Upper lobe of left lung (tissue), 6 donors: ENCODE measurements around the gene NRXN3. TPM values are rescaled to one million over a fixed set of nuclear protein-coding genes. Genes with fewer than 3 reads are reported as not detected.

Source experiments
- ATAC-seq, 2 donors: fragments of 200-7000 bp; cut with Tn5 transposase; one replicate each; pipeline ENCODE4 v1.9.1; 2022; ENCODE audit warnings: mild to moderate bottlenecking in 2 of 2, moderate library complexity in 2 of 2; ENCODE audit not compliant: low FRiP score in 2 of 2
- DNase-seq, 2 donors: peaks; one replicate each; pipeline ENCODE4 v3.0.0-alpha.2; 2019 to 2020
- H3K27ac ChIP-seq, 4 donors: fragments of 200-600 bp; sonication (generic); one replicate each; pipeline ENCODE4 v1.5.1; 2016 to 2019
- H3K27me3 ChIP-seq, 4 donors: fragments of 200-600 bp; sonication (generic); one replicate each; pipeline ENCODE4 v1.5.1; 2017 to 2019
- H3K36me3 ChIP-seq, 4 donors: fragments of 200-600 bp; sonication (generic); one replicate each; pipeline ENCODE4 v1.5.1; 2016 to 2019
- H3K4me1 ChIP-seq, 4 donors: fragments of 200-600 bp; sonication (generic); one replicate each; pipeline ENCODE4 v1.5.1; 2018 to 2019
- H3K4me3 ChIP-seq, 4 donors: fragments of 200-600 bp; sonication (generic); one replicate each; pipeline ENCODE4 v1.5.1; 2017 to 2019; ENCODE audit warnings: mild to moderate bottlenecking in 2 of 4, moderate library complexity in 1 of 4
- H3K9me3 ChIP-seq, 4 donors: fragments of 200-600 bp; sonication (generic); one replicate each; pipeline ENCODE4 v1.5.1; 2018 to 2019
- EP300 ChIP-seq, 4 donors: sonication (generic); formaldehyde crosslinking; IDR thresholded peaks; one replicate each; pipeline ENCODE4 v1.5.1; 2017; ENCODE audit warnings: antibody characterized with exemption in 4 of 4, control low read depth in 2 of 4
- POLR2A ChIP-seq, 4 donors: fragments of 450-650 bp; IDR thresholded peaks; one replicate each; pipeline ENCODE4 v1.5.1; 2016 to 2017; ENCODE audit warnings: antibody characterized with exemption in 4 of 4, mild to moderate bottlenecking in 2 of 4
- POLR2AphosphoS5 ChIP-seq, 2 donors: sonication (generic); formaldehyde crosslinking; IDR thresholded peaks; one replicate each; pipeline ENCODE4 v1.5.1; 2017; ENCODE audit warnings: antibody characterized with exemption in 2 of 2
- WGBS, 2 donors: methylation state at CpG; one replicate each; pipeline ENCODE4 v1.1.5; 2017 to 2018; 5-methylcytosine and 5-hydroxymethylcytosine counted together
- total RNA-seq, 6 donors: library from RNA; depleted of rRNA in 4 of 6; stranded (reverse); fragments of >200 nt in 4 of 6; gene quantifications; one replicate each; pipeline versions ENCODE4 v1.1.0 to v1.2.1, GENCODE V29; 2016 to 2021
- TF ChIP-seq, protein P1 (sequence below), 6 experiments: fragments of 450-650 bp in 4 of 6; fragments of 200-600 bp in 2 of 6; sonication (generic) in 2 of 6; IDR thresholded peaks; one replicate each; pipeline ENCODE4 v1.5.1; 2016 to 2019; ENCODE audit warnings: antibody characterized with exemption in 6 of 6
- donor health status: DM: no; HTN: no; CAD: no; lungs with moderate emphysema.
- donor health status: DM: no; HTN: yes; CAD: no; lungs with severe emphysema.

NRXN3 gene
- total RNA-seq, 6 donors from 2014 or later, result 4.4 to 14.9 (median 7.2) TPM

GRCh38 chr14:79229383-79229909 lies 1059.3 kb downstream of the NRXN3 start:
- TF ChIP-seq POLR2AphosphoS5 (IDR thresholded peaks at IDR 0.05) (no peak), EP300 (IDR thresholded peaks at IDR 0.05) (no peak), POLR2A (IDR thresholded peaks at IDR 0.05) (no peak)
- TF ChIP-seq, protein P1, sequence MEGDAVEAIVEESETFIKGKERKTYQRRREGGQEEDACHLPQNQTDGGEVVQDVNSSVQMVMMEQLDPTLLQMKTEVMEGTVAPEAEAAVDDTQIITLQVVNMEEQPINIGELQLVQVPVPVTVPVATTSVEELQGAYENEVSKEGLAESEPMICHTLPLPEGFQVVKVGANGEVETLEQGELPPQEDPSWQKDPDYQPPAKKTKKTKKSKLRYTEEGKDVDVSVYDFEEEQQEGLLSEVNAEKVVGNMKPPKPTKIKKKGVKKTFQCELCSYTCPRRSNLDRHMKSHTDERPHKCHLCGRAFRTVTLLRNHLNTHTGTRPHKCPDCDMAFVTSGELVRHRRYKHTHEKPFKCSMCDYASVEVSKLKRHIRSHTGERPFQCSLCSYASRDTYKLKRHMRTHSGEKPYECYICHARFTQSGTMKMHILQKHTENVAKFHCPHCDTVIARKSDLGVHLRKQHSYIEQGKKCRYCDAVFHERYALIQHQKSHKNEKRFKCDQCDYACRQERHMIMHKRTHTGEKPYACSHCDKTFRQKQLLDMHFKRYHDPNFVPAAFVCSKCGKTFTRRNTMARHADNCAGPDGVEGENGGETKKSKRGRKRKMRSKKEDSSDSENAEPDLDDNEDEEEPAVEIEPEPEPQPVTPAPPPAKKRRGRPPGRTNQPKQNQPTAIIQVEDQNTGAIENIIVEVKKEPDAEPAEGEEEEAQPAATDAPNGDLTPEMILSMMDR (IDR thresholded peaks at IDR 0.05), result no peak

GRCh38 chr14:79242666-79243065 lies 1072.5 kb downstream of the NRXN3 start:
- Histone ChIP-seq H3K36me3 (no peaks in the 10 kb centered on the region), H3K4me3 (no peak overlapping the region), H3K4me1 (no peaks in the 10 kb centered on the region), H3K27ac (no peak overlapping the region), H3K27me3 (no peaks in the 10 kb centered on the region), H3K9me3 (no peaks in the 10 kb centered on the region)
- TF ChIP-seq EP300 (IDR thresholded peaks at IDR 0.05) (no peak), POLR2A (IDR thresholded peaks at IDR 0.05) (no peak), POLR2AphosphoS5 (IDR thresholded peaks at IDR 0.05) (no peak)
- TF ChIP-seq, protein P1 (IDR thresholded peaks at IDR 0.05), result no peak
- ATAC-seq (no peak), DNase-seq (no peak)

More at GRCh38 chr14:79229383-79229909, 1059.3 kb downstream of the NRXN3 start:
- H3K9me3 ChIP-seq, result no peaks in the 10 kb centered on the region
- no peaks in the 10 kb centered on the region for H3K4me1 ChIP-seq
- no peak overlapping the region for H3K4me3 ChIP-seq
- no peaks in the 10 kb centered on the region for H3K36me3 ChIP-seq
- H3K27ac ChIP-seq, result no peak overlapping the region
- DNase-seq (no peak), ATAC-seq (no peak)
- WGBS, 2 donors, result 35 to 46% methylated on average over 8 of the region's 8 CpGs
- H3K27me3 ChIP-seq, result no peaks in the 10 kb centered on the region

DNA sequence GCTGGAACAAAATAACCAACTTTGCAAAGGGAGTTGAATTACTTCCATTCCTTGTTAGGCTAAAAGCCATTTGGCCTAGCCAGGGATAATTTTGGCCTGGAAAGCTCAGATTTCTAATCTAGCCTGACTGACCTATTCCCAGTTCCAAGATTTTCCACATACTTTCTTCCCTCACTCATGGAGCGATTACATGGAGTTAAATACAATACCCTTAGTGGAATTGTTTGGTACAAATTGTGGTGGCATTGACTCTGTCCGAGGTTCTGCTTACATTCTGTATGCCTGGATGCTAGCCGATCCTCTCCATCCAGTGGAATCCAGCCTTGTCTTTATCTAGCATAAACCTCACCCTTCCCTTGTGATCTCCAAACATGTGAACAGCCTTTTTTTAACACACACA lies 1076.0 kb downstream of the NRXN3 start:
- H3K4me3 ChIP-seq, result no peak overlapping the region
- H3K9me3 ChIP-seq, result no peaks in the 10 kb centered on the region
- DNase-seq (no peak), ATAC-seq (no peak)
- no peaks in the 10 kb centered on the region for H3K27me3 ChIP-seq
- TF ChIP-seq POLR2A (IDR thresholded peaks at IDR 0.05), result no peak
- no peak for TF ChIP-seq EP300 (IDR thresholded peaks at IDR 0.05)
- H3K36me3 ChIP-seq, result no peaks in the 10 kb centered on the region
- WGBS, 2 donors, result 72 to 73% methylated on average over 3 of the region's 3 CpGs
- H3K27ac ChIP-seq, result no peak overlapping the region
- H3K4me1 ChIP-seq, result no peaks in the 10 kb centered on the region

- ATAC-seq (no peak), DNase-seq (no peak)
- H3K9me3 ChIP-seq, result no peaks in the 10 kb centered on the region
- H3K27ac ChIP-seq, result no peak overlapping the region
- H3K4me1 ChIP-seq, result no peaks in the 10 kb centered on the region
- 74% methylated on average over 2 of the region's 2 CpGs for WGBS, 2 donors
- no peak for TF ChIP-seq POLR2A (IDR thresholded peaks at IDR 0.05)
- TF ChIP-seq EP300 (IDR thresholded peaks at IDR 0.05), result no peak
- TF ChIP-seq POLR2AphosphoS5 (IDR thresholded peaks at IDR 0.05), result no peak
- H3K36me3 ChIP-seq, result no peaks in the 10 kb centered on the region
- no peak overlapping the region for H3K4me3 ChIP-seq
- H3K27me3 ChIP-seq, result no peaks in the 10 kb centered on the region
Observed at GRCh38 chr14:79248126-79248525, 1078.0 kb downstream of the NRXN3 start.

- H3K9me3 ChIP-seq, result no peaks in the 10 kb centered on the region
- H3K4me1 ChIP-seq, result no peaks in the 10 kb centered on the region
- no peak overlapping the region for H3K4me3 ChIP-seq
- H3K27ac ChIP-seq, result no peak overlapping the region
- WGBS, 2 donors, result 50 to 62% methylated on average over 3 of the region's 3 CpGs
- no peak for DNase-seq
- no peaks in the 10 kb centered on the region for H3K36me3 ChIP-seq
- TF ChIP-seq POLR2AphosphoS5 (IDR thresholded peaks at IDR 0.05), result no peak
- TF ChIP-seq, protein P1 (IDR thresholded peaks at IDR 0.05), result no peak
- TF ChIP-seq EP300 (IDR thresholded peaks at IDR 0.05), result no peak
- TF ChIP-seq POLR2A (IDR thresholded peaks at IDR 0.05), result no peak
- H3K27me3 ChIP-seq, result no peaks in the 10 kb centered on the region
- ATAC-seq, result no peak
Observed at GRCh38 chr14:79248771-79249170, 1078.6 kb downstream of the NRXN3 start.

- DNase-seq (no peak), ATAC-seq (no peak)
- Histone ChIP-seq H3K36me3 (no peaks in the 10 kb centered on the region), H3K27me3 (no peaks in the 10 kb centered on the region), H3K4me1 (no peaks in the 10 kb centered on the region), H3K9me3 (no peaks in the 10 kb centered on the region), H3K4me3 (no peak overlapping the region), H3K27ac (no peak overlapping the region)
- no peak for TF ChIP-seq POLR2AphosphoS5 (IDR thresholded peaks at IDR 0.05)
- no peak for TF ChIP-seq POLR2A (IDR thresholded peaks at IDR 0.05)
- TF ChIP-seq, protein P1 (IDR thresholded peaks at IDR 0.05), result no peak
- TF ChIP-seq EP300 (IDR thresholded peaks at IDR 0.05), result no peak
- WGBS, 2 donors, result 88 to 89% methylated on average over 4 of the region's 4 CpGs
Observed at GRCh38 chr14:79251278-79251677, 1081.1 kb downstream of the NRXN3 start.
